Activated CD4-positive, alpha-beta memory T cell treated with anti-CD3 and anti-CD28 coated beads for 36 hours (primary cell): ENCODE results near the gene BPI. TPM values are rescaled to one million over a fixed set of nuclear protein-coding genes. Genes with fewer than 3 reads are reported as not detected.

Experiments
- CTCF ChIA-PET: fragments of 350-600 bp; sonication (Branson Sonifier 250); formaldehyde crosslinking; loops from one replicate; lab custom pipeline; 2021; ENCODE audit warnings: antibody characterized with exemption, inconsistent platforms; lab: Charles Lee
- POLR2A ChIA-PET: fragments of 350-600 bp; sonication (Branson Sonifier 250); formaldehyde crosslinking; loops from one replicate; lab custom pipeline; 2021; ENCODE audit warnings: antibody characterized with exemption; lab: Charles Lee
- DNase-seq: peaks from one replicate; pipeline ENCODE4 v3.0.0-alpha.2; 2020
- H3K27ac Mint-ChIP-seq: one replicate; pipeline ENCODE4 v1.8.0; 2021; ENCODE audit warnings: mixed read lengths
- H3K27me3 Mint-ChIP-seq: one replicate; pipeline ENCODE4 v1.8.0; 2021; ENCODE audit warnings: mixed read lengths
- H3K36me3 Mint-ChIP-seq: one replicate; pipeline ENCODE4 v1.8.0; 2021; ENCODE audit warnings: mixed read lengths
- H3K4me1 Mint-ChIP-seq: one replicate; pipeline ENCODE4 v1.8.0; 2021; ENCODE audit warnings: low read depth, mixed read lengths
- H3K4me3 Mint-ChIP-seq: one replicate; pipeline ENCODE4 v1.8.0; 2021; ENCODE audit warnings: mild to moderate bottlenecking, mixed read lengths
- H3K9me3 Mint-ChIP-seq: one replicate; pipeline ENCODE4 v1.8.0; 2021; ENCODE audit warnings: mixed read lengths
- intact Hi-C: fragments of 100-400 bp; cut with micrococcal nuclease; formaldehyde crosslinking; loops from one replicate; pipeline ENCODE4 v1.15.1; 2023
- total RNA-seq, 2 experiments: library from RNA; stranded (reverse); gene quantifications; one replicate each; pipeline ENCODE4 v1.2.3, GENCODE V29; 2021

The BPI gene
- total RNA-seq, 2 experiments from 2014 or later = not detected

GRCh38 chr20:38297916-38298674, 5.9 kb upstream of the BPI start:
- H3K36me3 Mint-ChIP-seq = no peaks in the 10 kb centered on the region
- CTCF ChIA-PET = no interaction called here

GRCh38 chr20:38298768-38299288, 5.1 kb upstream of the BPI start:
- Mint-ChIP-seq H3K27ac (no peak overlapping the region), H3K9me3 (no peaks in the 10 kb centered on the region), H3K27me3 (peaks cover 22% of the 10 kb centered on the region), H3K4me1 (peaks cover under 1% of the 10 kb centered on the region), H3K4me3 (no peak overlapping the region), H3K36me3 (no peaks in the 10 kb centered on the region)
- no peak for DNase-seq
- POLR2A ChIA-PET = no interaction called here
- CTCF ChIA-PET = interaction anchor here (1.4 kb wide), 1 partner anchor 77 kb away, joined by 3 read pairs; no protein-coding TSS in a partner anchor
- intact Hi-C loops = no loop called here

More at GRCh38 chr20:38297916-38298674, 5.9 kb upstream of the BPI start:
- Mint-ChIP-seq H3K27me3 (peaks cover 16% of the 10 kb centered on the region), H3K27ac (no peak overlapping the region), H3K9me3 (no peaks in the 10 kb centered on the region), H3K4me3 (no peak overlapping the region), H3K4me1 (no peaks in the 10 kb centered on the region)
- POLR2A ChIA-PET = no interaction called here
- intact Hi-C loops = no loop called here
- no peak for DNase-seq

GRCh38 chr20:38299963-38300362, 4.0 kb upstream of the BPI start:
- POLR2A ChIA-PET = no interaction called here
- intact Hi-C loops = no loop called here
- CTCF ChIA-PET = interaction anchor here (1.4 kb wide), 1 partner anchor 79 kb away, joined by 3 read pairs; no protein-coding TSS in a partner anchor
- H3K27ac Mint-ChIP-seq = no peak overlapping the region
- H3K4me3 Mint-ChIP-seq = no peak overlapping the region
- H3K9me3 Mint-ChIP-seq = no peaks in the 10 kb centered on the region
- no peak for DNase-seq
- H3K36me3 Mint-ChIP-seq = no peaks in the 10 kb centered on the region
- peaks cover 8% of the 10 kb centered on the region for H3K4me1 Mint-ChIP-seq
- peaks cover 34% of the 10 kb centered on the region for H3K27me3 Mint-ChIP-seq

- intact Hi-C loops = no loop called here
- Mint-ChIP-seq H3K9me3 (no peaks in the 10 kb centered on the region), H3K4me1 (peaks cover 8% of the 10 kb centered on the region), H3K27me3 (peaks cover 38% of the 10 kb centered on the region), H3K27ac (no peak overlapping the region), H3K4me3 (no peak overlapping the region), H3K36me3 (no peaks in the 10 kb centered on the region)
- ChIA-PET CTCF (no interaction called here), POLR2A (no interaction called here)
- DNase-seq = no peak
These were observed 3.5 kb upstream of the BPI start for GRCh38 chr20:38300438-38300837.

- Mint-ChIP-seq H3K9me3 (no peaks in the 10 kb centered on the region), H3K36me3 (no peaks in the 10 kb centered on the region), H3K4me1 (peaks cover 8% of the 10 kb centered on the region), H3K4me3 (no peak overlapping the region), H3K27ac (no peak overlapping the region), H3K27me3 (peaks cover 43% of the 10 kb centered on the region)
- CTCF ChIA-PET = no interaction called here
- intact Hi-C loops = no loop called here
- POLR2A ChIA-PET = no interaction called here
- DNase-seq = no peak
These were observed 2.6 kb upstream of the BPI start for GRCh38 chr20:38301309-38301708.

GRCh38 chr20:38302786-38303185, 1.2 kb upstream of the BPI start:
- no peak overlapping the region for H3K27ac Mint-ChIP-seq
- peaks cover 8% of the 10 kb centered on the region for H3K4me1 Mint-ChIP-seq
- ChIA-PET CTCF (interaction anchor here (1.0 kb wide), 1 partner anchor 73 kb away, joined by 3 read pairs; no protein-coding TSS in a partner anchor), POLR2A (no interaction called here)
- H3K4me3 Mint-ChIP-seq = no peak overlapping the region
- H3K9me3 Mint-ChIP-seq = no peaks in the 10 kb centered on the region
- no peak for DNase-seq
- H3K27me3 Mint-ChIP-seq = peaks cover 45% of the 10 kb centered on the region
- intact Hi-C loops = no loop called here
- no peaks in the 10 kb centered on the region for H3K36me3 Mint-ChIP-seq

- Mint-ChIP-seq H3K4me1 (peaks cover 8% of the 10 kb centered on the region), H3K27ac (no peak overlapping the region), H3K4me3 (no peak overlapping the region), H3K9me3 (no peaks in the 10 kb centered on the region), H3K36me3 (no peaks in the 10 kb centered on the region), H3K27me3 (peaks cover 45% of the 10 kb centered on the region)
- CTCF ChIA-PET = interaction anchor here (1.7 kb wide), 1 partner anchor 14 kb away, joined by 6 read pairs; no protein-coding TSS in a partner anchor
- peak; percentile 45 for DNase-seq
- POLR2A ChIA-PET = no interaction called here
- intact Hi-C loops = no loop called here
These were observed 990 bp downstream of the BPI start for GRCh38 chr20:38304845-38305447.

- Mint-ChIP-seq H3K27ac (no peak overlapping the region), H3K36me3 (no peaks in the 10 kb centered on the region), H3K4me3 (no peak overlapping the region), H3K4me1 (peaks cover 8% of the 10 kb centered on the region), H3K27me3 (peaks cover 49% of the 10 kb centered on the region), H3K9me3 (no peaks in the 10 kb centered on the region)
- CTCF ChIA-PET = interaction anchor here (1.7 kb wide), 1 partner anchor 15 kb away, joined by 6 read pairs; no protein-coding TSS in a partner anchor
- DNase-seq = no peak
- intact Hi-C loops = no loop called here
- POLR2A ChIA-PET = no interaction called here
These were observed 1.6 kb downstream of the BPI start for GRCh38 chr20:38305541-38305940.

GRCh38 chr20:38306379-38306778, 2.4 kb downstream of the BPI start:
- ChIA-PET POLR2A (no interaction called here), CTCF (no interaction called here)
- Mint-ChIP-seq H3K9me3 (no peaks in the 10 kb centered on the region), H3K4me1 (peaks cover 8% of the 10 kb centered on the region), H3K27ac (no peak overlapping the region), H3K4me3 (no peak overlapping the region), H3K27me3 (peaks cover 53% of the 10 kb centered on the region), H3K36me3 (no peaks in the 10 kb centered on the region)
- DNase-seq = no peak
- intact Hi-C loops = no loop called here

GRCh38 chr20:38307371-38308046, 3.6 kb downstream of the BPI start:
- intact Hi-C loops = no loop called here
- H3K4me3 Mint-ChIP-seq = no peak overlapping the region
- no peak overlapping the region for H3K27ac Mint-ChIP-seq
- no peaks in the 10 kb centered on the region for H3K9me3 Mint-ChIP-seq
- CTCF ChIA-PET = interaction anchor here (0.8 to 1.0 kb wide), 2 partner anchors 64 to 86 kb away, joined by 3 read pairs; no protein-coding TSS in a partner anchor
- DNase-seq = no peak
- peaks cover 49% of the 10 kb centered on the region for H3K27me3 Mint-ChIP-seq
- POLR2A ChIA-PET = no interaction called here
- peaks cover 8% of the 10 kb centered on the region for H3K4me1 Mint-ChIP-seq
- no peaks in the 10 kb centered on the region for H3K36me3 Mint-ChIP-seq

- H3K27me3 Mint-ChIP-seq = peaks cover 44% of the 10 kb centered on the region
- CTCF ChIA-PET = interaction anchor here (0.6 to 1.0 kb wide), 3 partner anchors 48 to 87 kb away, joined by 3 read pairs; no protein-coding TSS in a partner anchor
- no peaks in the 10 kb centered on the region for H3K36me3 Mint-ChIP-seq
- intact Hi-C loops = no loop called here
- H3K9me3 Mint-ChIP-seq = no peaks in the 10 kb centered on the region
- no peak overlapping the region for H3K4me3 Mint-ChIP-seq
- no peak for DNase-seq
- POLR2A ChIA-PET = no interaction called here
- peaks cover 8% of the 10 kb centered on the region for H3K4me1 Mint-ChIP-seq
- no peak overlapping the region for H3K27ac Mint-ChIP-seq
These were observed 4.1 kb downstream of the BPI start for GRCh38 chr20:38308047-38308438.

GRCh38 chr20:38308447-38308846, 4.5 kb downstream of the BPI start:
- ChIA-PET CTCF (interaction anchor here (0.6 kb wide), 1 partner anchor 48 kb away, joined by 3 read pairs; no protein-coding TSS in a partner anchor), POLR2A (no interaction called here)
- Mint-ChIP-seq H3K9me3 (no peaks in the 10 kb centered on the region), H3K36me3 (no peaks in the 10 kb centered on the region), H3K27ac (no peak overlapping the region), H3K4me3 (no peak overlapping the region), H3K27me3 (peaks cover 40% of the 10 kb centered on the region), H3K4me1 (peaks cover 8% of the 10 kb centered on the region)
- intact Hi-C loops = no loop called here
- no peak for DNase-seq
